Left kidney (tissue), 2 donors: Measurements from ENCODE around the gene FGF8. TPM values are rescaled to one million over a fixed set of nuclear protein-coding genes. Genes with fewer than 3 reads are reported as not detected.

ENCODE experiments used
- DNase-seq: peaks from one replicate; pipeline ENCODE4 v3.0.0-alpha.2; 2013
- polyA plus RNA-seq: library from polyadenylated mRNA; unstranded; fragments of 120-200 nt; gene quantifications from one replicate; pipeline ENCODE4 v1.2.1, GENCODE V29; 2013; ENCODE audit not compliant: insufficient read length

The FGF8 gene
- polyA plus RNA-seq, 1 donor: 7.1 TPM

DNA sequence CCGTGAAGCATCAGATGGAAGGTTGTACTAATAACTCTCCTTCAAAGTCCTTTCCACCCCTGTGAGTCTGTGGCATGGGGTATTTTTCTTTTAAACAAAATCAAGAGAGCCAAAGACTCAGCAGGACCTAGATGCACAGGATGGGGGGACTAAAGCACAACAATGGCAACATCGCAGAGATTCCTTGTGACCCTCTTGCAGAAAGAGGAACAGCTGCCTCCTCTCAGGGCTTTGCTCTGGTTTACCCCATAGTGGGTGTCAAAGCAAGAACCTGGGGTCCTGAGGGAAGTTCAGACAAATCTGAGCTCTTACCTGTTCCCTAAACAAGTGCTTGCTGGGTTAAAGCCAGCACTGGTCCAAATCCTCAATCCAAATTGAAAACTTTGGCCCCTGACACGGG, 39.2 kb downstream of the FGF8 start:
- DNase-seq: no peak

DNA sequence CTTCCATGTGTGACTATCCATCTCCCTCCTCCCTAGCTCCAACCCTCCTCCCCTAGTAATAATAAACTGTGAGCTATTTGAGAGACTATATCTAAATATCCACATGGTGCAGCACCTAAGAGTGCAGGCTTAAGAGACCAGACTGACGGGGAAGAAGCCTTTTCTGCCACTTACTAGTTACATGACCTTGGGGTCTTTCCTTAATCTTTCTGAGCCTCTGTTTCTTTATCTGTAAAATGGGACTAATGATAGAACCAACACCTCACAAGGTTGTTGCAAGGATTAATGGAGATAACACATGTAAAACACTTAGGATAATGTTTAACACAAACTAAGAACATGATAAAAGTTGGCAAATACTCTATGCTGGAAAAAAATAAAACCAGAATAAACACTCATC, 43.8 kb downstream of the FGF8 start:
- no peak for DNase-seq

DNA sequence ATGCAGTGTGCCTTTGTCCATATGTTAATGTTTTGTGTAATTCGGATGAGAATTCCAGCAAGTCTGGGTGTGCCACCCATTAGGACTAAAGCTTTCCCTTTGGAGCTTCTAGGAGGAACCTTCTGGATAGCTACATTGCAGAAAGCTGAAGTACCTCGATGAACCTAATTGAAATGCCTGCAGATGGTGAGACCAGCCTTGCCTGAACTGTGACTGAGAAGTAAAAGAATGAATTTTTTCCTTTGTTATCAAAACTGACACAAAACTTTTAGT, 49.9 kb downstream of the FGF8 start:
- no peak for DNase-seq

DNA sequence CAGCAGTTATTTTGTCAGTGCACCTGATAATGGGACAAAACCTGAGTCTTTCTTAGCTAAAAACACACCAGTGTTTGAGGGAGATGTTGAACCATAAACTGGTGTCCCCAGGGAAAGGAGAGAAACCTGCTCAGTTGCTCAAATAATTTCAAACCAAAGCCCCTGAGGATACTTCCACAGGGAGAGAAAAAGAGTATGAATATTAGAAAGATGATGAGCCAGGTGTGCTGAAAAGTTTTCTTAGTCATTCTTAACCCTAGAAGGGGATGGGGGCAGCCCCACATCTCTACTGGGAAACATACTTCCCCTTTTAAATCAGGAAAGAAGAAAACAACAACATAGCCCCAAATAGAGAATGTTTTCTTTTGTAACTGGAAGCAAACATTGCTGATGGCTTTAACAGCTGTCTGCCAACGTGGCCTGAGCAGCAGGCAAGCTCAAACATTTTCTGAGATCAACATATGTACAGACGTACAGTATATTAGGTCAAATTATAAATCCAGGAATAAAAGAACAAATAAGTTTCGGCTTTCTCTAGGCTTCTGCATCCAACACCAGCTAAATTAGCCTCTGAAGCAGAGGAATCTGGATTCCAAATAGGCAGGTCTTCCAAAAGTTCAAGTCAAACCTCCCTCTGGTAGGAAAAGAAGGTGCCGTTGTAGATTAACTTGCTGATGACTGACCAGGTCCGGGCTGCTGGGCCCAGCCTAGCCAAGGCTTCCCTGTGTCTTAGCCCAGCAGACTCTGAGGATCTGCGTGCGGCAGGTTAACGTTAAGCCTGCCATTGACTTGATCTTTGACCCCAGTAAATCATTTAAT, 50.4 kb downstream of the FGF8 start:
- DNase-seq: no peak

DNA sequence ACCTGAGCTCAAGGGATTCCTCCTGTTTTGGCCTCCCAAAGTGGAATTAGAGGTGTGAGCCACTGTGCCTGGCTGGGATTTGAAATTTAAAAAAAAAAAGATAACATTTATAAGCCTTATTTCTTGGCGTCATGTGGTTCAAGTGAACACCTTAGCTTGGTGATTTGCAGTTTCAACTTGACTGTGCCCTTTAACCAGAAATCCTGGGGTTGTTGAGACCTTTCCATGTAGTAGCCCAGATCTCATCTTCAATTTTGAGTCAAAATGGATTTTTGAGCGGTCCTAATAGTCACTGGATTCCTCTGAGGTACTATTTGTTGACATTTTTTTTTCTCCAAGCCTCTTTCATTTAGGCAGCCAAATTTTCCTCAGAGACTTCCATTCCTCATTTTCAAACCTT, 51.5 kb downstream of the FGF8 start:
- no peak for DNase-seq

DNA sequence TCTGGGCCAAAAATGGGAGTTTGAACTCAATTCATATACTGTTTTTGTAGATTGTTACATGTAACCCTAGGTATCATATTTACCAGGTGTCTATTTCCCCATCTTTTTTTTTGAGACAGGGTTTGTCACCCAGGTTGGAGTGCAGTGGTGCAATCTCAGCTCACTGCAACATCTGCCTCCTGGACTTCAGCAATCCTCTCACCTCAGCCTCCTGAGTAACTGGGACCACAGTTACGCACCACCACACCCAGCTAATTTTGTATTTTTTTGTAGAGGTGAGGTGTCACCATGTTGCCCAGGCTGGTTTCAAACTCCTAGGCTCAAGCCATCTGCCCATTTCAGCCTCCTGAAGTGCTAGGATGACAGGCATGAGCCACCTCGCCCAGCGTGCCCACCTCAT, 52.7 kb downstream of the FGF8 start:
- DNase-seq: no peak

DNA sequence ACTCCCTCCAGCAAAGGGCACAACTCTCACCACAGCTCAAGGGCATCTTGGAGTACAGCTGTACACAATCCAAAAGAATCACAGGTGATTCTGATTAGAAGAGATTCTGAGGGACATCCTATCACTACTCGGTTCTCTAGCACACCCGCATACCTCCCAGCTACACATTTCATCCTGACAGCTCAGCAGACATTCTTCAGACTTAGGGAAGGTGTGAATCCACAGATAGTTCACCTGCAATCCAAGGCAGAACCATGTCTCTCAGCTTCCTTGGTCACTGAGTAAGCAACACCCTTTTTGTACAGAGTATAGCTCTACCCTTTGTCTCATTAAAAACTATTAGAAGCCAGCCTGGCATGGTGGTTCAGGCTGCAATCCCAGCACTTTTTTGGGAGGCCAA, 54.1 kb downstream of the FGF8 start:
- no peak for DNase-seq

DNA sequence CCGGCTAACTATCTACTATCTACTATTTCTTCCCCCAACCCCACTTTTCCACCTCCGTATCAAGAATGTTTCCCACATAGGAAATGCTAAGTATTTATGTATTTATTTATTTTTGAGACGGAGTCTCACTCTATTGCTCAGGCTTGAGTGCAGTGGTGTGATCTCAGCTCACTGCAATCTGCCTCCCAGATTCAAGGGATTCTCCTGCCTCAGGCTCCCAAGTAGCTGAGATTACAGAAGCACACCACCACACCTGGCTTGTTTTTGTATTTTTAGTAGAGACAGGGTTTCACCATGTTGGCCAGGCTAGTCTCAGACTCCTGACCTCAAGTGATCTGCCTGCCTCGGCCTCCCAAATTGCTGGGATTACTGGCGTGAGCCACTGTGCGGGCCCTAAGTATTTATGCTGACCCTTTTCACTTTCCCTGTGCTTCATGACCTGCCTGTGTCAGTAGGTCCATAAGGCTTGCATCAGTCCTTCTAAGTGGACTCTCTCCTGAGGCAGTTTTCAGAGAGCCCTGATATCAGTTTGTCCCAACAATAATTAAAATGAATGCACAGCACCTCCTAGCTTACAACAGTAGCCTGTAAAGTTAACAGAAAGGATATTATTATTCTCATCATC, 55.2 kb downstream of the FGF8 start:
- DNase-seq: no peak

Other genes with a start within 250 kb of the FGF8 start
- gene POLL, start 187.9 kb downstream of the FGF8 start, polyA plus RNA-seq: 39.9 TPM
- 43.7 TPM for gene DPCD, start 187.8 kb downstream of the FGF8 start, polyA plus RNA-seq
- 55.1 TPM for gene FBXW4, start 80.9 kb downstream of the FGF8 start, polyA plus RNA-seq
- 49.1 TPM for gene NPM3, start 7.3 kb upstream of the FGF8 start, polyA plus RNA-seq
- gene OGA, start 42.3 kb upstream of the FGF8 start, polyA plus RNA-seq: 269 TPM
- 6.2 TPM for gene KCNIP2, start 67.7 kb upstream of the FGF8 start, polyA plus RNA-seq